Upper lobe of left lung (tissue), 6 donors: ENCODE results near the gene CXCR5. TPM values are rescaled to one million over a fixed set of nuclear protein-coding genes. Genes with fewer than 3 reads are reported as not detected.

ENCODE experiments used
- ATAC-seq, 2 donors: fragments of 200-7000 bp; cut with Tn5 transposase; one replicate each; pipeline ENCODE4 v1.9.1; 2022; ENCODE audit warnings: mild to moderate bottlenecking in 2 of 2, moderate library complexity in 2 of 2; ENCODE audit not compliant: low FRiP score in 2 of 2
- DNase-seq, 2 donors: peaks; one replicate each; pipeline ENCODE4 v3.0.0-alpha.2; 2019 to 2020
- H3K27ac ChIP-seq, 4 donors: fragments of 200-600 bp; sonication (generic); one replicate each; pipeline ENCODE4 v1.5.1; 2016 to 2019
- H3K27me3 ChIP-seq, 4 donors: fragments of 200-600 bp; sonication (generic); one replicate each; pipeline ENCODE4 v1.5.1; 2017 to 2019
- H3K36me3 ChIP-seq, 4 donors: fragments of 200-600 bp; sonication (generic); one replicate each; pipeline ENCODE4 v1.5.1; 2016 to 2019
- H3K4me1 ChIP-seq, 4 donors: fragments of 200-600 bp; sonication (generic); one replicate each; pipeline ENCODE4 v1.5.1; 2018 to 2019
- H3K4me3 ChIP-seq, 4 donors: fragments of 200-600 bp; sonication (generic); one replicate each; pipeline ENCODE4 v1.5.1; 2017 to 2019; ENCODE audit warnings: mild to moderate bottlenecking in 2 of 4, moderate library complexity in 1 of 4
- H3K9me3 ChIP-seq, 4 donors: fragments of 200-600 bp; sonication (generic); one replicate each; pipeline ENCODE4 v1.5.1; 2018 to 2019
- EP300 ChIP-seq, 4 donors: sonication (generic); formaldehyde crosslinking; IDR thresholded peaks; one replicate each; pipeline ENCODE4 v1.5.1; 2017; ENCODE audit warnings: antibody characterized with exemption in 4 of 4, control low read depth in 2 of 4
- POLR2A ChIP-seq, 4 donors: fragments of 450-650 bp; IDR thresholded peaks; one replicate each; pipeline ENCODE4 v1.5.1; 2016 to 2017; ENCODE audit warnings: antibody characterized with exemption in 4 of 4, mild to moderate bottlenecking in 2 of 4
- POLR2AphosphoS5 ChIP-seq, 2 donors: sonication (generic); formaldehyde crosslinking; IDR thresholded peaks; one replicate each; pipeline ENCODE4 v1.5.1; 2017; ENCODE audit warnings: antibody characterized with exemption in 2 of 2
- WGBS, 2 donors: methylation state at CpG; one replicate each; pipeline ENCODE4 v1.1.5; 2017 to 2018; 5-methylcytosine and 5-hydroxymethylcytosine counted together
- total RNA-seq, 6 donors: library from RNA; depleted of rRNA in 4 of 6; stranded (reverse); fragments of >200 nt in 4 of 6; gene quantifications; one replicate each; pipeline versions ENCODE4 v1.1.0 to v1.2.1, GENCODE V29; 2016 to 2021
- TF ChIP-seq, protein P1 (sequence below), 6 experiments: fragments of 450-650 bp in 4 of 6; fragments of 200-600 bp in 2 of 6; sonication (generic) in 2 of 6; IDR thresholded peaks; one replicate each; pipeline ENCODE4 v1.5.1; 2016 to 2019; ENCODE audit warnings: antibody characterized with exemption in 6 of 6
- donor health status: DM: no; HTN: no; CAD: no; lungs with moderate emphysema.
- donor health status: DM: no; HTN: yes; CAD: no; lungs with severe emphysema.

CXCR5 gene
- total RNA-seq, 6 donors from 2014 or later = under 0.01 to 0.17 (median 0.16) TPM; not detected in 2

DNA sequence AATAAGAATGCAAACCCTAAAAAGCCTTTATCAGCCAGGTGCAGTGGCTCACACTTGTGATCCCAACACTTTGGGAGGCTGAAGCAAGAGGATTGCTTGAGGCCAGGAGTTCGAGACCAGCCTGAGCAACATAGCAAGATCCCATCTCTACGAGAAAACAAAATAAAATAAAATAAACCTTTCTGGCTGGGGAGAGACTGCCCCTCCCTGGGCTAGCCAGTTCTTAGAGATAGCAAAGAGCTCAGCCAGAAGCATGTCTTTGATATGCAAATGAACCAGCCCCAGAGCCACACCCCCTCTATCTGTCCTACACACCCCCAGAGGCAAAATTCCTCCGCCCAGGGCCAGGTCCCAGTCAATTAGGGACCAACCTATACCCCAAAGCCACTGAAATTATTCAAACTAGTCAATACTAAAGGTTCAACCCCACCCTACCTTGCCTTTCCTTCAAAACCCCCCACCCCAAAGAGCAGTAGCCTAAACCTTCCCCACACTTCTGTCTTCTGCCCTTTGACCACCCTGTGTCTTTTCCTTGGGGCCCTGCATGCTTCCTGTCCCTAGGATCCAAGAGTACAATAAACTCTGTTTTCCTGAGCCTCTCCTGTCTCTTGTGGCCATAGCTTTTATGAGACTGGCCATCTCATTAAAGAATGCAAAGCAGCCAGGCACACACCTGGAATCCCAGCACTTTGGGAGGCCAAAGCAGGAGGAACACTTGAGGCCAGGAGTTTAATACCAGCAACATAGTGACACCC, 37.3 kb upstream of the CXCR5 start:
- H3K9me3 ChIP-seq = no peaks in the 10 kb centered on the region
- TF ChIP-seq EP300 (IDR thresholded peaks at IDR 0.05) = no peak
- TF ChIP-seq, protein P1, sequence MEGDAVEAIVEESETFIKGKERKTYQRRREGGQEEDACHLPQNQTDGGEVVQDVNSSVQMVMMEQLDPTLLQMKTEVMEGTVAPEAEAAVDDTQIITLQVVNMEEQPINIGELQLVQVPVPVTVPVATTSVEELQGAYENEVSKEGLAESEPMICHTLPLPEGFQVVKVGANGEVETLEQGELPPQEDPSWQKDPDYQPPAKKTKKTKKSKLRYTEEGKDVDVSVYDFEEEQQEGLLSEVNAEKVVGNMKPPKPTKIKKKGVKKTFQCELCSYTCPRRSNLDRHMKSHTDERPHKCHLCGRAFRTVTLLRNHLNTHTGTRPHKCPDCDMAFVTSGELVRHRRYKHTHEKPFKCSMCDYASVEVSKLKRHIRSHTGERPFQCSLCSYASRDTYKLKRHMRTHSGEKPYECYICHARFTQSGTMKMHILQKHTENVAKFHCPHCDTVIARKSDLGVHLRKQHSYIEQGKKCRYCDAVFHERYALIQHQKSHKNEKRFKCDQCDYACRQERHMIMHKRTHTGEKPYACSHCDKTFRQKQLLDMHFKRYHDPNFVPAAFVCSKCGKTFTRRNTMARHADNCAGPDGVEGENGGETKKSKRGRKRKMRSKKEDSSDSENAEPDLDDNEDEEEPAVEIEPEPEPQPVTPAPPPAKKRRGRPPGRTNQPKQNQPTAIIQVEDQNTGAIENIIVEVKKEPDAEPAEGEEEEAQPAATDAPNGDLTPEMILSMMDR (IDR thresholded peaks at IDR 0.05) = no peak
- no peak for TF ChIP-seq POLR2A (IDR thresholded peaks at IDR 0.05)
- no peak for TF ChIP-seq POLR2AphosphoS5 (IDR thresholded peaks at IDR 0.05)
- H3K36me3 ChIP-seq = no peaks in the 10 kb centered on the region
- no peaks in the 10 kb centered on the region for H3K27me3 ChIP-seq
- no peaks in the 10 kb centered on the region for H3K4me1 ChIP-seq
- H3K4me3 ChIP-seq = no peak overlapping the region
- DNase-seq (no peak), ATAC-seq (no peak)
- no peak overlapping the region for H3K27ac ChIP-seq
- WGBS, 2 donors = 89 to 90% methylated on average over 3 of the region's 3 CpGs

DNA sequence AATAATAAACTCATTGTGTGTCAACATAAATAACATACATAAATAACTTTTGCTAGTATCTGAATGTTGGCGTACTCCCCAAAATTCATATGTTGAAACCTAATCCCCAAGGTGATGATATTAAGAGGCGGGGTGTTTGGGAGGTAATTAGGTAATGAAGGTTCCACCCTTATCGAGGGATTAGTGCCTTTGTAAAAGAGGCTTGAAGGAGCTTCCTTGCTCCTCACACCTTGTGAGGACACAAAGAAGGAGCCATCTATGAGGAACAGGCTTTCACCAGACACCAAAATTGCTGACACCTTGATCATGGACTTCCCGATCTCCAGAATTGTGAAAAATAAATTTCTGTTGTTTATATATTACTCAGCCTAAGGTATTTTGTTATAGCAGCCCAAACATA, 33.9 kb upstream of the CXCR5 start:
- Histone ChIP-seq H3K27ac (no peak overlapping the region), H3K4me1 (no peaks in the 10 kb centered on the region), H3K27me3 (no peaks in the 10 kb centered on the region), H3K36me3 (no peaks in the 10 kb centered on the region), H3K4me3 (no peak overlapping the region), H3K9me3 (no peaks in the 10 kb centered on the region)
- ATAC-seq (no peak), DNase-seq (no peak)
- no peak for TF ChIP-seq POLR2AphosphoS5 (IDR thresholded peaks at IDR 0.05)
- TF ChIP-seq POLR2A (IDR thresholded peaks at IDR 0.05) = no peak
- TF ChIP-seq, protein P1 (IDR thresholded peaks at IDR 0.05) = no peak
- no peak for TF ChIP-seq EP300 (IDR thresholded peaks at IDR 0.05)
- WGBS, 2 donors = 86% methylated on average over 4 of the region's 4 CpGs

DNA sequence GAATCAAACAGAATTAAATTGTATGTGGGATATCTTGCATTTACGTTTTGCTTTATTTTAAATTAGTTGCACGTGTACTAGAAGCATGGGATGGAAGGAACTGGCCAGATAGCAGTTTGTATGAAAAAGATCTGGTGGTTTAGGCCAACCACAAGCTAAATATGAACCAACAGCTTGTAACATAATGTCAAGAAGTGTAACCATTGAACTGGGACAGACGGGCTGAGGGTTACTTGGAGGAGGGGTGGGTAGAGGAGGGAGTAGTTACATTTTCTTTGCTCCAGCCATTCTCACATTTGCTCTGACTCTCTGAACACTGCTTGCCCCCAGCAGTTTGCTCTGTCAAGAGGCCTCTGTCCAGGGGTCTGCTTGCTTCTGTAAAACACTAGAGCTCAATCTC, 31.7 kb upstream of the CXCR5 start:
- TF ChIP-seq POLR2A (IDR thresholded peaks at IDR 0.05) = no peak
- no peak for TF ChIP-seq POLR2AphosphoS5 (IDR thresholded peaks at IDR 0.05)
- TF ChIP-seq EP300 (IDR thresholded peaks at IDR 0.05) = no peak
- TF ChIP-seq, protein P1 (IDR thresholded peaks at IDR 0.05) = no peak
- Histone ChIP-seq H3K4me1 (no peaks in the 10 kb centered on the region), H3K36me3 (no peaks in the 10 kb centered on the region), H3K27me3 (no peaks in the 10 kb centered on the region), H3K27ac (no peak overlapping the region), H3K4me3 (no peak overlapping the region), H3K9me3 (no peaks in the 10 kb centered on the region)
- WGBS, 2 donors = 58 to 66% methylated on average over 3 of the region's 3 CpGs
- ATAC-seq = no peak
- DNase-seq = no peak

DNA sequence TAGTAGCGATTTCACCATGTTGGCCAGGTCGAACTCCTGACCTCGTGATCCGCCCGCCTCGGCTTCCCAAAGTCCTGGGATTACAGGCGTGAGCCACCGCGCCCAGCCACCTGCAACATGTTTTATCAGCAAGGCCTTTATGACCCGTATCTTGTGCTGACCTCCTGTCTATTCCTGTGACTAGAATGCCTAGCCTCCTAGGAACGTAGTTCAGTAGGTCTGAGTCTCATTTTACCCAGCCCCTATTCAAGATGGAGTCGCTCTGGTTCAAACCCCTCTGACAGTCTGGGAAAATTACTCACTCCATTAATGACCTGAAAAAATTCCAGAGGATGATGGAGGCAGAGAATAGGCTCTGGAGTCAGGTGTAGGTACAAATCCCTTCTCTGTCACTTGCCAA, 30.0 kb upstream of the CXCR5 start:
- no peak overlapping the region for H3K4me3 ChIP-seq
- TF ChIP-seq POLR2AphosphoS5 (IDR thresholded peaks at IDR 0.05) (no peak), POLR2A (IDR thresholded peaks at IDR 0.05) (no peak), EP300 (IDR thresholded peaks at IDR 0.05) (no peak)
- TF ChIP-seq, protein P1 (IDR thresholded peaks at IDR 0.05) = no peak
- WGBS, 2 donors = 91 to 95% methylated on average over 12 of the region's 12 CpGs
- no peak for ATAC-seq
- no peak overlapping the region for H3K27ac ChIP-seq
- no peak for DNase-seq
- no peaks in the 10 kb centered on the region for H3K27me3 ChIP-seq
- no peaks in the 10 kb centered on the region for H3K36me3 ChIP-seq
- no peaks in the 10 kb centered on the region for H3K9me3 ChIP-seq
- no peaks in the 10 kb centered on the region for H3K4me1 ChIP-seq

DNA sequence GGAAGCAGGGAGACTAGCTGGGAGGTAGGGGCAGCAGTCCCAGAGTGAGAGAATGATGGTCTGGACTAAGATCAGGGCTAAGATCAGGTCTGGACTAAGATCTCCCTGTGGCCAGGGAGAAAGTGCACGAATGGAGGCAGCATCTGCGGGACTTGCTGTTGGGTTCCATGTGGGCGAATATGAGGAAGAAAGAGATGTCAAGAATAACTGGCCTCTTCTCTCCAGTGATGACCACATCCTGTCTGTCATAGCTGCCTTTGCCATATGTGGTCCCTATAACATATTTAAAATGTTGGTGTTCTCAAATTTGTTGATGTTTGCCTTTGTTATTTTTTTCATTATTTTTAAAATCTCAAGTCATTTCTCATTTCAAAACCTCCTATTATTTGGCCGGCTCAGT, 27.4 kb upstream of the CXCR5 start:
- ATAC-seq (no peak), DNase-seq (no peak)
- Histone ChIP-seq H3K27me3 (no peaks in the 10 kb centered on the region), H3K4me3 (no peak overlapping the region), H3K9me3 (no peaks in the 10 kb centered on the region), H3K36me3 (no peaks in the 10 kb centered on the region), H3K27ac (no peak overlapping the region), H3K4me1 (no peaks in the 10 kb centered on the region)
- TF ChIP-seq POLR2AphosphoS5 (IDR thresholded peaks at IDR 0.05) = no peak
- TF ChIP-seq POLR2A (IDR thresholded peaks at IDR 0.05) = no peak
- no peak for TF ChIP-seq EP300 (IDR thresholded peaks at IDR 0.05)
- TF ChIP-seq, protein P1 (IDR thresholded peaks at IDR 0.05) = no peak
- 76 to 77% methylated on average over 4 of the region's 4 CpGs for WGBS, 2 donors
